Natural killer cell (primary cell): ENCODE results near the gene SNCB. TPM values are rescaled to one million over a fixed set of nuclear protein-coding genes. Genes with fewer than 3 reads are reported as not detected.
A peak's percentile ranks its signal among the peaks of the same experiment; 100 is the strongest.

Experiments
- ATAC-seq, 3 donors: fragments of 150-1000 bp in 2 of 3; fragments of 200-7000 bp in 1 of 3; cut with Tn5 transposase; 1 replicate in 1 of 3; 2 replicates in 2 of 3; pipeline ENCODE4 v1.10.0; 2021; ENCODE audit warnings: mild to moderate bottlenecking in 2 of 3, moderate library complexity in 2 of 3
- DNase-seq, 2 donors: peaks; one replicate each; pipeline versions ENCODE4 v3.0.0 to v3.0.0-alpha.2; 2013 to 2021; ENCODE audit warnings: mixed read lengths in 1 of 2
- H3K27ac ChIP-seq: one replicate; pipeline ENCODE4 v1.5.1; 2013; ENCODE audit warnings: mild to moderate bottlenecking, low read length
- H3K27me3 ChIP-seq: one replicate; pipeline ENCODE4 v1.6.1; 2013; ENCODE audit warnings: low read length; ENCODE audit not compliant: control insufficient read depth, insufficient read depth
- H3K36me3 ChIP-seq: one replicate; pipeline ENCODE4 v1.6.1; 2013; ENCODE audit warnings: low read length; ENCODE audit not compliant: control insufficient read depth, insufficient read depth
- H3K4me1 ChIP-seq: one replicate; pipeline ENCODE4 v1.6.1; 2013; ENCODE audit warnings: low read length; ENCODE audit not compliant: control insufficient read depth, insufficient read depth
- H3K4me3 ChIP-seq: one replicate; pipeline ENCODE4 v1.5.1; 2013; ENCODE audit warnings: low read length
- H3K9me3 ChIP-seq: one replicate; pipeline ENCODE4 v1.6.1; 2013; ENCODE audit warnings: low read length; ENCODE audit not compliant: control insufficient read depth, insufficient read depth
- H3K27ac Mint-ChIP-seq, 2 donors: one replicate each; pipeline ENCODE4 v1.8.0; 2022; ENCODE audit warnings: mild to moderate bottlenecking in 2 of 2, mixed read lengths in 2 of 2, moderate library complexity in 1 of 2
- H3K27me3 Mint-ChIP-seq, 2 donors: one replicate each; pipeline ENCODE4 v1.8.0; 2022; ENCODE audit warnings: low read depth in 2 of 2, mixed read lengths in 2 of 2
- H3K36me3 Mint-ChIP-seq: one replicate; pipeline ENCODE4 v1.8.0; 2022; ENCODE audit warnings: mixed read lengths
- H3K4me1 Mint-ChIP-seq, 2 donors: one replicate each; pipeline ENCODE4 v1.8.0; 2022; ENCODE audit warnings: mixed read lengths in 2 of 2
- H3K4me3 Mint-ChIP-seq: one replicate; pipeline ENCODE4 v1.8.0; 2022; ENCODE audit warnings: mild to moderate bottlenecking, moderate library complexity, mixed read lengths
- H3K9me3 Mint-ChIP-seq, 2 donors: one replicate each; pipeline ENCODE4 v1.8.0; 2022; ENCODE audit warnings: mixed read lengths in 2 of 2
- CTCF ChIP-seq: fragments of 200-600 bp; IDR thresholded peaks from one replicate; pipeline ENCODE4 v1.8.0; 2022; ENCODE audit warnings: antibody characterized with exemption
- WGBS: methylation state at CpG from one replicate; pipeline ENCODE4 v1.1.7; 2013; ENCODE audit warnings: missing lambda C conversion rate; ENCODE audit not compliant: insufficient coverage; 5-methylcytosine and 5-hydroxymethylcytosine counted together
- intact Hi-C: fragments of 100-400 bp; cut with micrococcal nuclease; formaldehyde crosslinking; loops from one replicate; pipeline ENCODE4 v1.14.2; 2022
- total RNA-seq, 4 donors: library from RNA; stranded (reverse); fragments of 120-200 nt in 1 of 4; gene quantifications; one replicate each; pipeline versions ENCODE4 v1.2.3 to v1.2.4, GENCODE V29; 2013 to 2022

Gene SNCB
- total RNA-seq, 3 donors from 2014 or later (not counting 1 experiment from before 2014, with no cell fraction given) = not detected

- Mint-ChIP-seq H3K4me3 (no peak overlapping the region), H3K4me1 (peaks cover 9 to 10% of the 10 kb centered on the region in 2 donors), H3K27me3 (peaks cover 25 to 35% of the 10 kb centered on the region in 2 donors), H3K9me3 (no peaks in the 10 kb centered on the region), H3K27ac (no peak overlapping the region), H3K36me3 (no peaks in the 10 kb centered on the region)
- H3K36me3 ChIP-seq = no peaks in the 10 kb centered on the region
- H3K27me3 ChIP-seq = peaks cover 4% of the 10 kb centered on the region
- TF ChIP-seq CTCF = no peak
- H3K9me3 ChIP-seq = no peaks in the 10 kb centered on the region
- no peak overlapping the region for H3K27ac ChIP-seq
- H3K4me3 ChIP-seq = no peak overlapping the region
- ATAC-seq (peak in 1 of 3 donors; percentile 47), DNase-seq (peak; percentile 51 to 80)
- intact Hi-C loops = no loop called here
- WGBS = 12% methylated on average over 10 of the region's 10 CpGs
- H3K4me1 ChIP-seq = peaks cover 13% of the 10 kb centered on the region
Observed at GRCh38 chr5:176611435-176611834, 18.9 kb downstream of the SNCB start.

GRCh38 chr5:176610435-176610773 is 19.9 kb downstream of the SNCB start:
- peak in 2 of 3 donors; percentile 4 to 8 for ATAC-seq
- TF ChIP-seq CTCF = no peak

GRCh38 chr5:176609724-176610434 is 20.5 kb downstream of the SNCB start, which contains the start of gene GPRIN1:
GPRIN1 (minus strand) TSS chr5:176610156; CDS start chr5:176599834, 10,322 bp downstream.
- Histone ChIP-seq H3K9me3 (no peaks in the 10 kb centered on the region), H3K27me3 (peaks cover 4% of the 10 kb centered on the region), H3K4me3 (peak within 1 kb of the TSS; percentile 68), H3K4me1 (peaks cover 13% of the 10 kb centered on the region), H3K27ac (no peak within 1 kb of the TSS), H3K36me3 (no peaks in the 10 kb centered on the region)
- Mint-ChIP-seq H3K4me1 (peaks cover 9 to 10% of the 10 kb centered on the region in 2 donors), H3K4me3 (peak within 1 kb of the TSS; percentile 91), H3K27ac (peak within 1 kb of the TSS in 1 of 2 donors; percentile 37), H3K36me3 (no peaks in the 10 kb centered on the region), H3K9me3 (no peaks in the 10 kb centered on the region), H3K27me3 (peaks cover 18 to 22% of the 10 kb centered on the region in 2 donors)
- TF ChIP-seq CTCF = no peak
- ATAC-seq (peak; percentile 68 to 82 (median 70)), DNase-seq (peak; percentile 57 to 72)
- intact Hi-C loops = no loop called here
- WGBS = under 1% methylated on average over 99 of the region's 101 CpGs

More at GRCh38 chr5:176610435-176610773, 19.9 kb downstream of the SNCB start:
- H3K4me1 ChIP-seq = peaks cover 13% of the 10 kb centered on the region
- H3K27me3 ChIP-seq = peaks cover 4% of the 10 kb centered on the region
- Mint-ChIP-seq H3K9me3 (no peaks in the 10 kb centered on the region), H3K27me3 (peaks cover 19 to 25% of the 10 kb centered on the region in 2 donors), H3K4me1 (peaks cover 9 to 10% of the 10 kb centered on the region in 2 donors), H3K27ac (no peak overlapping the region), H3K36me3 (no peaks in the 10 kb centered on the region), H3K4me3 (peak overlapping the region; percentile 82)
- H3K36me3 ChIP-seq = no peaks in the 10 kb centered on the region
- peak overlapping the region; percentile 68 for H3K4me3 ChIP-seq
- 0% methylated on average over 8 of the region's 31 CpGs for WGBS
- no peak overlapping the region for H3K27ac ChIP-seq
- no peak for DNase-seq
- H3K9me3 ChIP-seq = no peaks in the 10 kb centered on the region
- intact Hi-C loops = no loop called here
